NCI-H2227 (cell line): Measurements from ENCODE around the gene NDUFV1.
A peak's percentile ranks its signal among the peaks of the same experiment; 100 is the strongest.
"Not testable (repeated sequence)": the region's sequence is repeated elsewhere in the genome, so short reads cannot be mapped to it uniquely, and the experiment has no call there.

Source experiments
- DNase-seq: peaks from one replicate; lab custom pipeline; 2025; ENCODE audit not compliant: unreplicated experiment; lab: John Stamatoyannopoulos, UW

Gene NDUFV1

DNA sequence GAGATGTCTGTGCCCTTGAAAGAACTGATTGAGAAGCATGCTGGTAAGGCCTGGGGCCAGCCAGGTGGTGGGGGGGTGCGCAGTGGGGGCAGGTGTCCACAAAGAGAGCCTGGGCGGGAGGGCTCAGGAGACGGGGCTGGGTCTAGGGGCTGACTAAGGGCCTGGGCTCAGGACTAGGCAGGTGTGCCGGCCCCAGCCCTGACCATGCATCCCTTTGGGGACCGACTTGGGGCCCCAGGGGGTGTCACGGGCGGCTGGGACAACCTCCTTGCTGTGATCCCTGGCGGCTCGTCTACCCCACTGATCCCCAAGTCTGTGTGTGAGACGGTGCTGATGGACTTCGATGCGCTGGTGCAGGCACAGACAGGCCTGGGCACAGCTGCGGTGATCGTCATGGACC is 4.4 kb downstream of the NDUFV1 start:
- DNase-seq = no peak

DNA sequence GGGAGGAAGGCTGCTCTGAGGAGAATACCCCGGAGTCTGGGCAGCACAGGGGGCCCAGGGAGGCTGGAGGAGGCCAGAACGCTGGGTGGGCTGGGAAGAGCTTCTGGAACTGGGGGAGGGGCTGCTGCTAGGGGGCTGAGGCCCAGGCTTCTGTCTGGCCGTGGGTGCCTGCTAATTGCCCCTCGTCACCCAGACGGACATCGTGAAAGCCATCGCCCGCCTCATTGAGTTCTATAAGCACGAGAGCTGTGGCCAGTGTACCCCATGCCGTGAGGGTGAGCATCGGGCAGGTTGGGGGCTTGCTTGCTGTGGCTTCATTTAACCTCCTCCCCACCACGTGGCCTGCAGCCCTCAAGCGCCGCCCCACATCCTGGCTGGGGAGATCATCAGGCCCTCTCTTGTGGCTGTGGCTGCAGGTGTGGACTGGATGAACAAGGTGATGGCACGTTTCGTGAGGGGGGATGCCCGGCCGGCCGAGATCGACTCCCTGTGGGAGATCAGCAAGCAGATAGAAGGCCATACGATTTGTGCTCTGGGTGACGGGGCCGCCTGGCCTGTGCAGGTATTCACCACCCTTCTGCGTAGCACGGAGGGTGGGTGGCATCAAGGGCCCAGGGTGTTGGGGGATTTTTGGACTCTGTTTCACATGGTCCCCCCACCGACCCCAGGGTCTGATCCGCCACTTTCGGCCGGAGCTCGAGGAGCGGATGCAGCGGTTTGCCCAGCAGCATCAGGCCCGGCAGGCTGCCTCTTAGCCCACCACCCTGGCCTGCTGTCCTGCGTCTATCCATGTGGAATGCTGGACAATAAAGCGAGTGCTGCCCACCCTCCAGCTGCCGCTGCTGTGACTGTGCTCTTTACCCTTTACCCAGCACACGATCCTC is 5.2 kb downstream of the NDUFV1 start:
- DNase-seq = no peak

DNA sequence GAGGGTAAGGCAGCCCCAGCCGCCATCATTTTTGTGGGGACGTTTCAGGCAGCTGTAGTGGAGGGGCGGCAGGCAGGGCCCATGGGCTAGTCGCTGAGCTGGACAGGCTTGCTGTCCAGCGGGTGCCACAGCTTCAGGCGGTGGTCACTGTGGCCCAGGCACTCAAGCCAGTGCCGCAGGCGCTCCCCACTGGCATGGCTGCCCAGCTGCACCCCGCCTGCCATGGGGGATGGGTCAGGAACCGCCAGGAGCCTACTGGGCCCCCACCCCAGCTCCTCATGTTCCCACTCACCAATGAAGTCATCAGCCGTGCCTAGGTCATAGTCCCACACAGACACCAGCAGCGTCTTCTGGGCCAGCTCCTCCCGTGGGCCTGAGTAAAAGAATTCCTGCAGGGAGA is 6.0 kb downstream of the NDUFV1 start:
- DNase-seq = no peak

GRCh38 chr11:67613313-67613959 is 6.7 kb downstream of the NDUFV1 start:
- DNase-seq = no peak

DNA sequence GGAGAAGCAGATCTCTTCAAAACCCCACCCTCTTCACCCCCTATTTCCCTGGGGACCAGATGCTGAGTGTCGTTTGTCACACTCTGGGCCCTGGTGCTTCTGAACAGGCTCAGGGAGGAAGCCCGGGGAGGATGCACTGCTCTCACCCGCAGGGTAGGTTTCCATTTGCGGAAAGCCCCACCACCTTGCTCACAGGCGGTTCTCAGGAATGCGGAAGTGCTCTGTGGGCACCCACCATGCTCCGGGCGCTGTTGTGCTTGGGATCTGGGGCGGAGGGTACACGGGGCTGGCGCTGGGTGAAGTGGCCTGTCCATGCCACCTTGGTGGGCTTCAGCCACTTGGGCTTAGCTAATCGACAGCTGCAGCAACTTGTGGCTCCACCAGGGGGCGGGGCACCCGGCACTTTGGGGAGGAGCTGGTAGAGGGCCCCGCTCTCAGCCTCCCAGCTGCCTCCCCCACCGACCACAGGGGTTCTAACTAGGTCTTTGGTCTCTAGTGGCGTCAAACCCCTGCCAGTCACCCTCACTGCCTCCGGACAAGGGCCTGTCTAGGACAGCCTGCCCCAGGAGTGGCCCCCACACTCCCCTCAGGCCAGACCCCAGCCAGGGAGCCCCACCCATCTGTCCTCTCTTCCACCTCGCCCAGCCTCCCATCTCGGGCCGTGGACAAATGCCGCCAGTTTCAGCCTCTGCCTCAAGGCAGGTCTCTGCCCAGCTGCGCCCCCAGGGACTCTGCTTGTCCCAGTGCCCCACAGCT is 7.4 kb downstream of the NDUFV1 start:
- DNase-seq = peak; percentile 66

DNA sequence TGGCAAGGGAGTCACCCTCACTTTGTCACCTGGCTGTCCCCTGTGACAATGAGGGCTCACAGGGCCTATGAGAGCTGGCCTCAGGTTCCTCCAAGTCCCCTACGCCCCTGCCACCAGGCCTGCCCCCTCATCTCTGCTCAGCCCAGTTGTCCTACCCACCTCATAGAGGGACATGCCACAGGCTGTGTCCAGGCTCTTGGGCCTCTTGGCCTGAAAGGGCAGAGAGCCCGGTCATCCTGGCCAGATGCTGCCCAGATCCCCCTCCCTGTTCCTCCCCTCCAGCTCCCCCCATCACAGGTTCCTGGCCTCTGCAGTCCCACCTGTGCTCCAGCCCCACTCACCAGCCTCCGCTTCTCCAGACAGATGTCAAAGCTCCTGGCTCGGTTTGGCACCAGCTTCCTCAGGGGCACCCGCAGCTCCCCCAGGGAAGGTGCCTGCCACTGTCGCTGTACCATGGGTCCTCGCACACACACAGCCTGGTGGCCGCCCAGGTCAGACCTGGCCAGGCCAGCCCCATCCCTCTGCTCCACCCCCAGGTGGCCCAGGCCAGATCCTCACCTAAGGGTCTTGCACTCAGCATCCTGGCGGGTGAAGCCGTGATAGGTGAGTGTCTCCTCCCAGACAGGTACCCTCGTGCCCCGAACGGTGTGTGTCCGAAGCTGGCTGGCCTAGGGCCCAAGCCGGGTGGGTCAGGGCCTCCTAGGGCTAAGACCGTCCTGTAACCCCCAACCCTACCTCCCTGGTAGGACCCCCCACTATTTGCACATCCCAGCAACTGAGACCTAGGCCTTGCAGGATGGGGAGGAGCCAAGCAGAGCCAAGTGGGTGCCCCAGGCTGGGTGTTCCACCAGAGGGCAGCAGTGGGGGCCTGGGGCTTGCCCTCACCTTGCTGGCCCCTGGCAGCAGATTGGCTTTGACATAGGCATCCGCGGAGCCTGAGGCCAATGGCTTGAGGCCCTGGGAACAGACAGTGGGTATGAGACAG is 8.3 kb downstream of the NDUFV1 start:
- no peak for DNase-seq

DNA sequence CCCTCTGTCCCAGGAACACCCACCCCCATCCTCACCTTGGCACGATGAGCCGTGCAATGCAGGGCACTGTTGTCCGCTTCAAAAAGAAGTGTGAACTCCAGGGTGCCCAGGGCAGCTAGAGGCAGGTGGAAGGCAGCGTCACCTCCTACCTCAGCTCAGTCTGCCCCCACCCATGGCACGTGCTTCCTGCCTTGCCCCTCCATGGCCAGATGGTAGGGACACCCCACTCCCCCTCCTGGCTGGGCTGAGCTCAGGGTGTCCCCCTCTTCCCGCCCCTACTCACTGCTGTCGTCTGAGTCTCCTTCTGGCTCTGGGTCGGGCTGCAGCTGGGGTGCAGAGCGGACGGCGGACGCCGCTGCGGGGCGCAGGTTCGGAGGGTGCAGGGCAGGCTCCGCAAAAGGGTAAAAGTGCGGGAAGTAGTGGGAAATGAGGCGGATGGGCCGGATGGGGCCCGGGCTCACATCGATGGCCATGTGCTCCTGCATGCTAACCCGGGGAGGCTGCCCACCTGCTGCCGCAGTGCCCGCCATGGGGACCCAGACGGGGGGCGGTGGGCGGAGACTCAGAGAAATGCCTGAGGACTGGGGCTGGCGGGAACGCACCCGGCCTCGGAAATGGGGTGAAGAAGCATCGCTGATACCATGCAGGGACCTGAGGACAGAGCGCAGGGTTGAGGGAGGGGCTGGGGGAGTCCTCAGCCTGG is 9.1 kb downstream of the NDUFV1 start:
- DNase-seq = no peak

DNA sequence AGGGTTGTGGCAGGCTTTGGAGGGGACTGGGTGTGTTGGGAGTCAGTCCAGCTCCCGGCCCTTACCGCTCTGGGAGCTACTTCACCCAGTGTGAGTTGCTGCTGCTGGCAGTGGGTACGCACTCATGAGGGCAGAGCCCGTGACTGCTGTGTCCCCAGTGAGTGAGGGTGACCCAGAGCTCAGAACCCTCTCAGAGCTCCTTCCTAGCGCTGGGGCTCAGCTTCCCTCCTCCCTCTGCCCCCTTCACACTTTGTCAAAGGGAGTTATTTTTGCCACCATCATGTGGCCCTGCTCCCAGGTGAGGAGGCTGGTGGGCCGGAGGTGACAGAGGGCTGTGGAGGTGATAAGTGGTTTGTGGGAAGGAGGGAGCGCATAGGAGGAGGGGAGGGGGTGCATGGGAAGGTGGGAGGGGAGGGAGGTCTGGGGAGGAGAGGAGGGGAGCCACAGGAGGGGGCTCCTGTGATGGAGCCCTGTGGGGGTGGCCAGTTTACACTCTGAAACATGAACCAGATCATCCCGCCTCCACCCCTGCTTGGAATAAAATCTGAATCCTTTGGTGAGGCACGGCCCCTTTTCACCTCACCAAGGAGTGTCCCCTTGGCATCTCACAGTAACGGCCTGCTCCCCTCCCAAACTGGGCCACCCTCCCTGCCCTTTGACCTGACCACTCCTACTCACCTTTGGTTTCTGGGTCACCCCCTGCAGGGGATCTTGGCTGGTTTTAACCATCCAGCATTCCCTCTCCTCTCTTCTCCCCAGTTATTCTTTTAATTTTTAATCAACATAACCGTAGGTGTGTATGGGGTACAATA is 9.9 kb downstream of the NDUFV1 start:
- DNase-seq = no peak

DNA sequence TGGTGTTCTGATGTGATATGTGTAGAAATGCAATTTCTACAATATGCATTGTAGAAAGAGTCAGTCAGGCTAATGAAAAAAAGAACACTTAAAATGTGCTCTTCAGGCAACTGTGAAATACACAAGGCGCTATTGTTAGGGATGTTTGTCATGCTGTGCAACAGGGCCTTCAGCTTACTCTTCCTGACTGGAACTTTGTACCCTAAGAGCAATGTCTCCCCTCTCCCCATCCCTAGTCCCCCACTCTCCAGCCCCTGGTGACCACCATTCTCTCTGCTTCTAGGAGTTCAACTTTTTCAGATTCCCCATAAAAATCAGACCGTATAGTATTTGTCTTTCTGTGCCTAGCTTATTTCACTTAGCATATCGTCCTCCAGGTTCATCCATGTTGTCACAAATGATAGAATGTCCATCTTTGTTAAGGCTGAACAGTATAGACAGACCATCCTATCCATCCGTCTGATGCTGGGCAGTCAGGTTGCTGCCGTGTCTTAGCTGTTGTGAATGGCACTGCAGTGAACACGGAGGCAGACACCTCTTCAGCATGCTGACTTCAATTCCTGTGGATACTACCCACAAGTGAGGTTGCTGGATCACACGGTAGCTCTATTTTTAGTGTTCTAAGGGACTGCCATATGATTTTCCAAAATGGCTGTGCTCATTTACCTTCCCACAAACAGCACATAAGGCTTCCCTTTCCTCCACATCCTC is 10.7 kb downstream of the NDUFV1 start:
- DNase-seq = no peak

GRCh38 chr11:67618901-67619659 is 12.3 kb downstream of the NDUFV1 start:
- not testable (repeated sequence) for DNase-seq

DNA sequence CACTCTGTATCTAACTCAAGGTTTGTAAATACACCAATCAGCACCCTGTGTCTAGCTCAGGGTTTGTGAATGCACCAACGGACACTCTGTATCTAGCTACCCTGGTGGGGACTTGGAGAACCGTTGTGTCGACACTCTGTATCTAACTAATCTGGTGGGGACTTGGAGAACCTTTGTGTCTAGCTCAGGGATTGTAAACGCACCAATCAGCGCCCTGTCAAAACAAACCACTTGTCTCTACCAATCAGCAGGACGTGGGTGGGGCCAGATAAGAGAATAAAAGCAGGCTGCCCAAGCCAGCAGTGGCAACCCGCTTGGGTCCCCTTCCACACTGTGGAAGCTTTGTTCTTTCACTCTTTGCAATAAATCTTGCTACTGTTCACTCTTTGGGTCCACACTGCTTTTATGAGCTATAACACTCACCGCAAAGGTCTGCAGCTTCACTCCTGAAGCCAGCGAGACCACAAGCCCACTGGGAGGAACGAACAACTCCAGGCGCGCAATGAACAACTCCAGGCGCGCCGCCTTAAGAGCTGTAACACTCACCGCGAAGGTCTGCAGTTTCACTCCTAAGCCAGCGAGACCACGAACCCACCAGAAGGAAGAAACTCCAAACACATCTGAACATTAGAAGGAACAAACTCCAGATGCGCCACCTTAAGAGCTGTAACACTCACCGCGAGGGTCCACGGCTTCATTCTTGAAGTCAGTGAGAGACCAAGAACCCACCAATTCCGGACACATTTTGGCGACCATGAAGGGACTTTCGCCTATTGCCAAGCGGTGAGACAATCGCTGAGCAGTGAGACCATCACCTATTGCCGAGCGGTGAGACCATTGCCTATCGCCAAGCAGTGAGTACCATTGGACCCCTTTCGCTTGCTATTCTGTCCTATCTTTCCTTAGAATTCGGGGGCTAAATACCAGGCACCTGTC is 13.2 kb downstream of the NDUFV1 start:
- DNase-seq = not testable (repeated sequence)

DNA sequence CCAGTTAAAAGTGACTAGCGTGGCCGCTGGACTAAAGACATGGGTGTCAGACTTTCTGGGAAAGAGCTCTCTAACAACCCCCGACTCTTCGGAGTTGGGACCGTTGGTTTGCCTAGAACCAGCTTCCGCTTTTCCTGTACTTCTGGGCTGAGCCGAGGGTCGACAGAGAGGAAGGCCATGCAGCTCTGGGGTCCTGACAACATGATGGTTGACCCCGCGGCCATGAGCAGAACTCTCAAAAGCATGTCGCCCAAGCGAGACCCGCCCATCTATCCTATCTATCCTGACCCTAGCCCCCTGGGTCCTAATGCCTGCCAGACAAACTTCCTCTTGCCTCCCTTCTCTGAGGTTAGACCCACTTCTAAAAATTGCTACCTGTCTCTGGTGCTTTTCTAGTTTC is 13.9 kb downstream of the NDUFV1 start:
- not testable (repeated sequence) for DNase-seq

DNA sequence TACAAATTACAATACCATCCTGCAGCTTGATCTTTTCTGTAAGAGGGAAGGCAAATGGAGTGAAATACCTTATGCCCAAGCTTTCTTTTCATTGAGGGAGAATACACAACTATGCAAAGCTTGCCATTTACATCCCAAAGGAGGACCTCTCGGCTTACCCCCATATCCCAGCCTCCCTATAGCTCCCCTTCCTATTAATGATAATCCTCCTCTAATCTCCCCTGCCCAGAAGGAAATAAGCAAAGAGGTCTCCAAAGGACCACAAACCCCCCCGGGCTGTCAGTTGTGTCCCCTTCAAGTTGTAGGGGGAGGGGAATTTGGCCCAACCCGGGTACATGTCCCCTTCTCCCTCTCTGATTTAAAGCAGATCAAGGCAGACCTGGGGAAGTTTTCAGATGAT is 15.2 kb downstream of the NDUFV1 start:
- not testable (repeated sequence) for DNase-seq

- DNase-seq = not testable (repeated sequence)
Measured at GRCh38 chr11:67622905-67623304, 16.2 kb downstream of the NDUFV1 start.

DNA sequence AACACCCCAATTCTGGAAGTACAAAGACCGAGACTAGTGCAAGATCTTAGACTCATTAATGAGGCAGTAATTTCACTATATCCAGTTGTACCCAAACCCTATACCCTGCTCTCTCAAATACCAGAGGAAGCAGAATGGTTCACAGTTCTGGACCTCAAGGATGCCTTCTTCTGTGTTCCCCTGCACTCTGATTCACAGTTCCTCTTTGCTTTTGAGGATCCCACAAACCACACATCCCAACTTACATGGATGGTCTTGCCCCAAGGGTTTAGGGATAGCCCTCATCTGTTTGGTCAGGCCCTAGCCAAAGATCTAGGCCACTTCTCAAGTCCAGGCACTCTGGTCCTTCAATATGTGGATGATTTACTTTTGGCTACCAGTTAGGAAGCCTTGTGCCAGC is 17.1 kb downstream of the NDUFV1 start:
- DNase-seq = not testable (repeated sequence)

DNA sequence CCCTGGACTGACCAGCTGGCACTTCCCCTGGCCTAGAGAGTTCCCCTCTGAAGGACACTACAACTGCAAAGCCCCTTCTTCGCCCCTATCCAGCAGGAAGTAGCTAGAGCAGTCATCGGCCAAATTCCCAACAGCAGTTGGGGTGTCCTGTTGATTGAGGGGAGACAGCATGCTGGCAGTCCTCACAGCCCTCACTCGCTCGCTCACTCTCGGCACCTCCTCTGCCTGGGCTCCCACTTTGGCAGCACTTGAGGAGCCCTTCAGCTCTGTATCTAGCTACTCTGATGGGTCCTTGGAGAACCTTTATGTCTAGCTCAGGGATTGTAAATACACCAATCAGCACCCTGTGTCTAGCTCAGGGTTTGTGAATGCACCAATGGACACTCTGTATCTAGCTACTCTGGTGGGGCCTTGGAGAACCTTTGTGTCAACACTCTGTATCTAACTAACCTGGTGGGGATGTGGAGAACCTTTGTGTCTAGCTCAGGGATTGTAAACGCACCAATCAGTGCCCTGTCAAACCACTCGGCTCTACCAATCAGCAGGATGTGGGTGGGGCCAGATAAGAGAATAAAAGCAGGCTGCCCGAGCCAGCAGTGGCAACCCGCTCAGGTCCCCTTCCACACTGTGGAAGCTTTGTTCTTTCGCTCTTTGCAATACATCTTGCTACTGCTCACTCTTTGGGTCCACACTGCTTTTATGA is 19.5 kb downstream of the NDUFV1 start:
- not testable (repeated sequence) for DNase-seq
